Activated CD8-positive, alpha-beta T cell treated with anti-CD3 and anti-CD28 coated beads for 36 hours (primary cell): ENCODE results near the gene BCAS2. TPM values are rescaled to one million over a fixed set of nuclear protein-coding genes. Genes with fewer than 3 reads are reported as not detected.

Source experiments
- ATAC-seq: fragments of 200-7000 bp; cut with Tn5 transposase; one replicate; pipeline ENCODE4 v1.10.0; 2021; ENCODE audit warnings: mild to moderate bottlenecking, moderate library complexity
- CTCF ChIA-PET: fragments of 350-600 bp; sonication (Branson Sonifier 250); formaldehyde crosslinking; loops from one replicate; lab custom pipeline; 2021; ENCODE audit warnings: antibody characterized with exemption; lab: Charles Lee
- POLR2A ChIA-PET: fragments of 350-600 bp; sonication (Branson Sonifier 250); formaldehyde crosslinking; loops from one replicate; lab custom pipeline; 2021; ENCODE audit warnings: antibody characterized with exemption; lab: Charles Lee
- DNase-seq: peaks from one replicate; pipeline ENCODE4 v3.0.0-alpha.2; 2020
- H3K27ac Mint-ChIP-seq: one replicate; pipeline ENCODE4 v1.8.0; 2021; ENCODE audit warnings: mild to moderate bottlenecking, mixed read lengths
- H3K27me3 Mint-ChIP-seq: one replicate; pipeline ENCODE4 v1.8.0; 2021; ENCODE audit warnings: mixed read lengths
- H3K36me3 Mint-ChIP-seq: one replicate; pipeline ENCODE4 v1.8.0; 2021; ENCODE audit warnings: low read depth, mixed read lengths
- H3K4me1 Mint-ChIP-seq: one replicate; pipeline ENCODE4 v1.8.0; 2021; ENCODE audit warnings: low read depth, mixed read lengths
- H3K4me3 Mint-ChIP-seq: one replicate; pipeline ENCODE4 v1.8.0; 2021; ENCODE audit warnings: mild to moderate bottlenecking, moderate library complexity, mixed read lengths
- H3K9me3 Mint-ChIP-seq: one replicate; pipeline ENCODE4 v1.8.0; 2021; ENCODE audit warnings: mixed read lengths
- intact Hi-C: fragments of 100-400 bp; cut with micrococcal nuclease; formaldehyde crosslinking; loops from one replicate; pipeline ENCODE4 v1.10.0; 2022
- total RNA-seq, 2 experiments: library from RNA; stranded (reverse); gene quantifications; one replicate each; pipeline ENCODE4 v1.2.3, GENCODE V29; 2021
- TF ChIP-seq, protein P1 (sequence below): fragments of 200-600 bp; IDR thresholded peaks from one replicate; pipeline ENCODE4 v1.8.0; 2022; ENCODE audit warnings: antibody characterized with exemption, mild to moderate bottlenecking

Gene BCAS2
- total RNA-seq: 10 to 100 TPM; 42.4 to 46.4 TPM

DNA sequence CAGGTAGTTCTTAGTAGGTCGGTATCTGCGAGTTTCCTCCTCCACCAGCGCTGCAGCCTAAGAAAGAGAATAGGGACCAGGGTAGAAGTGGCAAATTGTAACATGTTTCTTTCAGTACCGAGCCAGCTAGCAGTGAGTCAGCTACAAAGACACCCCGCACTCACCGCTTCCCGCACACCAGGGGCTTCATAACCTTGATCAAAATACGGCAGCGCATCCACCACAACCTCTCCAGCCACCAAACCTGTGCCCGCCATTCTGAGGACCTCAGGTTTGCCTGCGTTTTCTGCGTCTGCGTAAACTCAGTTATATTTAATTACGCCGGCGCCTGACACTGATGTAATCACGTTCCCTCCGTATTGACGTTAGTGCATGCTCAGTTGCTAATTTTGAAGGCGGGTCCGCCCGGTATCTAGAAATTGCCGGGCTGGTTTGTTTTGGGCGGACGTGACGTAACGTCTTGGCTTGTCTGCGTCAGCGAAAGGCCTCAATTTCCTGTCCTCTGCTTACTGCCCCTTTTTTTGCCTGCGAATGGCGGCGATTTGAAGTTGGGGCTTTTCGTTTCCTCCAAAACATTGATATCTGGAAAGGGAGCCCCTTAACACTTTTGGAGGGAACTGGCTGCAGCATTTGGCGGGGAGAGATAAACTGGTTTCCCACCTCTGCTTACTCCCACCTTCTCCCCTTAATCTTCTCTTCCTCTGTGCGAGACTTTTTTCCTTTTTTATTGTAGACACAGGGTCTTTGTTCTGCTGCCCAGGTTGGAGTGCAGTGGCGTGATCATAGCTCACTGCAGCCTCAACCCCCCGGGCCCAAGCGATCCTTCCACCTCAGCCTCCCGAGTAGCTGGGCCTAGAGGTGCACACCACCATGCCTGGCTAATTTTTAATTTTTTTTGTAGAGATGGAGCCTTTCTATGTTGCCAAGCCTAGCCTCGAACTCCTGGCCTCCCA, at the start of gene BCAS2:
Gene BCAS2 (minus strand): TSS at position 281 of the 953 bp plus-strand sequence. CDS start 24 bp downstream, at position 257.
- no peaks in the 10 kb centered on the region for H3K27me3 Mint-ChIP-seq
- H3K27ac Mint-ChIP-seq: peak within 1 kb of the TSS; percentile 98
- intact Hi-C loops: loop anchor here (1.0 kb wide), 1 partner anchor 135 kb away; the partner anchor contains the start of gene NRAS
- ChIA-PET POLR2A (interaction anchor here (0.7 to 2.0 kb wide), 7 partner anchors 9 to 135 kb away, joined by 3 to 8 read pairs (median 3); partner anchors contain the start of genes DENND2C, NRAS and TRIM33), CTCF (interaction anchor here (0.6 to 1.4 kb wide), 4 partner anchors 47 to 471 kb away, joined by 3 to 4 read pairs (median 3); partner anchors contain the start of gene NRAS)
- H3K36me3 Mint-ChIP-seq: peaks cover 20% of the 10 kb centered on the region
- H3K4me3 Mint-ChIP-seq: peak within 1 kb of the TSS; percentile 99
- peak; percentile 98 for ATAC-seq
- peak; percentile 99 for DNase-seq
- H3K9me3 Mint-ChIP-seq: no peaks in the 10 kb centered on the region
- TF ChIP-seq, protein P1, sequence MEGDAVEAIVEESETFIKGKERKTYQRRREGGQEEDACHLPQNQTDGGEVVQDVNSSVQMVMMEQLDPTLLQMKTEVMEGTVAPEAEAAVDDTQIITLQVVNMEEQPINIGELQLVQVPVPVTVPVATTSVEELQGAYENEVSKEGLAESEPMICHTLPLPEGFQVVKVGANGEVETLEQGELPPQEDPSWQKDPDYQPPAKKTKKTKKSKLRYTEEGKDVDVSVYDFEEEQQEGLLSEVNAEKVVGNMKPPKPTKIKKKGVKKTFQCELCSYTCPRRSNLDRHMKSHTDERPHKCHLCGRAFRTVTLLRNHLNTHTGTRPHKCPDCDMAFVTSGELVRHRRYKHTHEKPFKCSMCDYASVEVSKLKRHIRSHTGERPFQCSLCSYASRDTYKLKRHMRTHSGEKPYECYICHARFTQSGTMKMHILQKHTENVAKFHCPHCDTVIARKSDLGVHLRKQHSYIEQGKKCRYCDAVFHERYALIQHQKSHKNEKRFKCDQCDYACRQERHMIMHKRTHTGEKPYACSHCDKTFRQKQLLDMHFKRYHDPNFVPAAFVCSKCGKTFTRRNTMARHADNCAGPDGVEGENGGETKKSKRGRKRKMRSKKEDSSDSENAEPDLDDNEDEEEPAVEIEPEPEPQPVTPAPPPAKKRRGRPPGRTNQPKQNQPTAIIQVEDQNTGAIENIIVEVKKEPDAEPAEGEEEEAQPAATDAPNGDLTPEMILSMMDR: no peak
- peaks cover 26% of the 10 kb centered on the region for H3K4me1 Mint-ChIP-seq

DNA sequence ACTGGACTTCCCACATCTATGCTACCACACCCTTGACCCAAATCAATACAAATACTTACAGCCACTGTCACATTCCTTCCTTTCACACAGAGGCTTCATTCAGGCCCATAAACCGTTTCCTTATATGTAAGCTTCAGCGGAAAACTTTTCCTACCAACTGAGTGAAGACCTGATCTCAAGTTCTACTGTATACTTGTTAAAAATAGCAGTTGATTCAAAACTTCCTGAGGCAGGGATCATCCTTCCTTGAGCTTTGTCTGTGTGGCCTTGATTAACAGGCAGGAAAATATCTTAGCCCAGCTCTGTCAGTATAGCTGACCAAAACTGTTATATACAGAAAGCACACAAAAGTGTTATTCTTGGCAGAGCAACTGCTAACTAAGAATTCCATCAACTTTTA, 45.7 kb upstream of the BCAS2 start:
- CTCF ChIA-PET: no interaction called here
- POLR2A ChIA-PET: no interaction called here
- intact Hi-C loops: no loop called here
- H3K36me3 Mint-ChIP-seq: no peaks in the 10 kb centered on the region
- H3K4me1 Mint-ChIP-seq: no peaks in the 10 kb centered on the region
- H3K4me3 Mint-ChIP-seq: no peak overlapping the region
- TF ChIP-seq, protein P1: no peak
- ATAC-seq: no peak
- no peak for DNase-seq
- peaks cover 2% of the 10 kb centered on the region for H3K27me3 Mint-ChIP-seq
- H3K27ac Mint-ChIP-seq: no peak overlapping the region
- H3K9me3 Mint-ChIP-seq: no peaks in the 10 kb centered on the region

DNA sequence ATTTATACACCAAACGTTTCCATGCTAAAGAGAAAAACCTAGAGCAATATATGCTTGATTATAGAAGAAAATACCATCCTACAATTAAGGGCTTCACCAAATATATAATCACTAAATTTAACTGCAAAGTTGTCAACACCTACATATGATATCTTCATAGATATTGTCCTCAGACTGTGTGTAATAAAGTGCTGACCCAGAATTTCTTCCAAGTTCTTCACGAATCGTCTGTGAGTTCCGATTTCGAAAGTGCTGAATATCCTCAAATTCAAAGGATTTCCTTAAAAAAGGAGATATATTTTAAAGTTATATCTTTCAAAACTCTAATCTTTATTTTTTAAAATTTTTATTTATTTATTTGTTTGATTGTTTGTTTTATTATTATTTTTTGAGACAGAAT, 41.9 kb upstream of the BCAS2 start:
- H3K9me3 Mint-ChIP-seq: no peaks in the 10 kb centered on the region
- no peaks in the 10 kb centered on the region for H3K4me1 Mint-ChIP-seq
- TF ChIP-seq, protein P1: no peak
- POLR2A ChIA-PET: interaction anchor here (1.3 kb wide), 1 partner anchor 9 kb away, joined by 3 read pairs; no protein-coding TSS in a partner anchor
- intact Hi-C loops: no loop called here
- no peak for DNase-seq
- no peak overlapping the region for H3K27ac Mint-ChIP-seq
- CTCF ChIA-PET: no interaction called here
- no peak for ATAC-seq
- H3K36me3 Mint-ChIP-seq: no peaks in the 10 kb centered on the region
- peaks cover 2% of the 10 kb centered on the region for H3K27me3 Mint-ChIP-seq
- H3K4me3 Mint-ChIP-seq: no peak overlapping the region

DNA sequence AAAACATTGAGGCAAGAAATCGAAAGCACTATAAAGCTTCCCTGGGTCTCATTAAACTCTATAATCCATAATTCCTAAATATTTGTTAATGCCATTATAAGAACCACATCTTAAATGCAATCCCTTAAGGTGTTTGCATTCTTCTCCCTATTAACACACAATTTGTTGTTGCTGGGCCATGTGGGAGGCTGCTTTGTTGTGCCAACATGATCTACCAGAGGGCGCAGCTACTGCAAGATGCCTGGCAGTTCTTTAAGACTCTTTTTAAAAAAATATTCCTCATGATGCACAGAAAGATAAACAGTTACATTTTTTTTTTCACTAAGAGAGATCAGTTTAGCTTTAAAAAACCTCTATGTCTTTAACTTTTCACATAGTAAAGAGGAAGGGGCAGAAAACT, 39.0 kb upstream of the BCAS2 start:
- intact Hi-C loops: no loop called here
- H3K9me3 Mint-ChIP-seq: no peaks in the 10 kb centered on the region
- no peak overlapping the region for H3K4me3 Mint-ChIP-seq
- no peaks in the 10 kb centered on the region for H3K36me3 Mint-ChIP-seq
- no peaks in the 10 kb centered on the region for H3K4me1 Mint-ChIP-seq
- H3K27ac Mint-ChIP-seq: no peak overlapping the region
- ATAC-seq (no peak), DNase-seq (no peak)
- TF ChIP-seq, protein P1: no peak
- CTCF ChIA-PET: no interaction called here
- H3K27me3 Mint-ChIP-seq: peaks cover 3% of the 10 kb centered on the region
- POLR2A ChIA-PET: no interaction called here

DNA sequence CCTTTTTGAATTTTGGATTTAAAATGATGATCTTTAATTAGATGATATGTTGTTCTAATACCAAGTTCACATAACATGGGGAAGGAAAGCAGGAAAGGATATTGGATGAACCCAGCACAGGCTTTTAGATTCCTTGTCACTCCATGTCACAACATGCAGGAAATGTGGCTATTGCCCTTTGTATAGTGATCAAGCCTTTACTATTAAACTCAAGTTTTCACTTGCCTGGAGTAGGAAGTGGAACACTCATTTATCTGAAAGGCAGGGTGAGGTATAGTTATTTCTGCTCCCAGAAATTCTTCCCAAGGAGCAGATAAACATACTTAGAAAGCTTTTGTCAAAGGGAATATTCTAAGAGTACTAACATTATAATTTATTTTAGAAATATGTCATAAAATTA, 37.2 kb upstream of the BCAS2 start:
- no peak overlapping the region for H3K4me3 Mint-ChIP-seq
- peaks cover 3% of the 10 kb centered on the region for H3K27me3 Mint-ChIP-seq
- H3K27ac Mint-ChIP-seq: no peak overlapping the region
- ATAC-seq (no peak), DNase-seq (no peak)
- H3K36me3 Mint-ChIP-seq: no peaks in the 10 kb centered on the region
- ChIA-PET CTCF (no interaction called here), POLR2A (no interaction called here)
- TF ChIP-seq, protein P1: no peak
- H3K4me1 Mint-ChIP-seq: no peaks in the 10 kb centered on the region
- no peaks in the 10 kb centered on the region for H3K9me3 Mint-ChIP-seq
- intact Hi-C loops: no loop called here
